K562 (cell line): ENCODE results near the gene PALM3. TPM values are rescaled to one million over a fixed set of nuclear protein-coding genes. Genes with fewer than 3 reads are reported as not detected.

Experiments
- BRCA1 ChIP-seq, 2 experiments: fragments of 450-650 bp in 1 of 2; sonication (generic) in 1 of 2; formaldehyde crosslinking in 1 of 2; IDR thresholded peaks; 2 replicates each; pipeline versions ENCODE4 v1.5.0 to v1.6.1; 2017 to 2020; ENCODE audit warnings: mild to moderate bottlenecking in 1 of 2, missing genetic modification reagents in 1 of 2
- CEBPG ChIP-seq, 3 experiments: fragments of 200-800 bp in 1 of 3; sonication (Bioruptor generic) in 1 of 3; sonication (generic) in 1 of 3; formaldehyde crosslinking in 1 of 3; IDR thresholded peaks in 2 of 3; conservative IDR thresholded peaks in 1 of 3; 2 replicates each; pipeline versions ENCODE4 v1.6.1 to v1.8.0; 2016 to 2022; ENCODE audit warnings: missing compliant biosample characterization in 2 of 3, missing genetic modification characterization in 2 of 3, mild to moderate bottlenecking in 1 of 3, missing genetic modification reagents in 1 of 3
- ELK1 ChIP-seq: sonication (generic); formaldehyde crosslinking; IDR thresholded peaks from 2 replicates; pipeline ENCODE4 v1.8.1; 2022; ENCODE audit warnings: missing genetic modification reagents
- HBP1 ChIP-seq: fragments of 450-650 bp; formaldehyde crosslinking; IDR thresholded peaks from 2 replicates; pipeline ENCODE4 v1.4.0; 2022; ENCODE audit warnings: missing genetic modification characterization
- KDM1A ChIP-seq, 2 experiments: fragments of 450-650 bp; IDR thresholded peaks; 2 replicates each; pipeline ENCODE4 v1.6.1; 2016; ENCODE audit warnings: mild to moderate bottlenecking in 2 of 2
- PHF8 ChIP-seq: fragments of 200-600 bp; sonication (generic); IDR thresholded peaks from 2 replicates; pipeline ENCODE4 v1.6.1; 2012; ENCODE audit warnings: mixed run types, mild to moderate bottlenecking, inconsistent platforms, low read length, moderate library complexity, borderline replicate concordance
- RBM25 ChIP-seq: fragments of 200-400 bp; formaldehyde crosslinking; IDR thresholded peaks from 2 replicates; pipeline ENCODE4 v1.6.1; 2018; ENCODE audit warnings: low read length, low read depth, moderate library complexity; ENCODE audit not compliant: severe bottlenecking
- SMAD3 ChIP-seq: fragments of 450-650 bp; formaldehyde crosslinking; conservative IDR thresholded peaks from 2 replicates; pipeline ENCODE4 v1.4.0; 2020; ENCODE audit warnings: mild to moderate bottlenecking
- TBL1XR1 ChIP-seq, 2 experiments: IDR thresholded peaks; 2 replicates each; pipeline ENCODE4 v1.6.1; 2012; ENCODE audit warnings: improper control_type of control experiment in 2 of 2, low read length in 2 of 2, mild to moderate bottlenecking in 1 of 2
- TRIM25 ChIP-seq: fragments of 450-650 bp; IDR thresholded peaks from 2 replicates; pipeline ENCODE4 v1.7.0; 2016; ENCODE audit warnings: borderline replicate concordance
- ZFX ChIP-seq: sonication (generic); formaldehyde crosslinking; IDR thresholded peaks from 2 replicates; pipeline ENCODE4 v1.8.0; 2022; ENCODE audit warnings: mild to moderate bottlenecking, missing genetic modification reagents, moderate library complexity
- ZKSCAN1 ChIP-seq: fragments of 150-350 bp; IDR thresholded peaks from 2 replicates; pipeline ENCODE4 v1.6.1; 2016; ENCODE audit warnings: low read depth, low read length
- ZKSCAN3 ChIP-seq: fragments of 250-450 bp; sonication (Bioruptor Pico); IDR thresholded peaks from 2 replicates; pipeline ENCODE4 v1.4.0; 2020
- ZNF253 ChIP-seq: fragments of 250-450 bp; sonication (Bioruptor Pico); conservative IDR thresholded peaks from 2 replicates; pipeline ENCODE4 v1.6.1; 2021; ENCODE audit warnings: mild to moderate bottlenecking
- ZNF408 ChIP-seq: fragments of 250-450 bp; sonication (Bioruptor Pico); IDR thresholded peaks from 2 replicates; pipeline ENCODE4 v1.4.0; 2020; ENCODE audit warnings: low read depth, mild to moderate bottlenecking, moderate library complexity
- ZNF699 ChIP-seq: fragments of 250-450 bp; sonication (Bioruptor Pico); IDR thresholded peaks from 2 replicates; pipeline ENCODE4 v1.8.0; 2021; ENCODE audit warnings: mild to moderate bottlenecking, moderate library complexity; ENCODE audit not compliant: insufficient replicate concordance
- ZNF785 ChIP-seq: fragments of 250-450 bp; sonication (Bioruptor Pico); IDR thresholded peaks from 2 replicates; pipeline ENCODE4 v1.4.0; 2020; ENCODE audit warnings: mild to moderate bottlenecking
- polyA plus RNA-seq, 8 experiments: library from polyadenylated mRNA; depleted of rRNA in 4 of 8; stranded (reverse) in 5 of 8; unstranded in 3 of 8; fragments of >200 nt; fragmentation: Nextera tagmentation in 2 of 8; fragmentation: Illumina TruSeq in 1 of 8; extraction: Ambion mirVana in 2 of 8; extraction: Trizol in 1 of 8; gene quantifications; 2 replicates each; pipeline versions ENCODE4 v1.2.1 to v1.2.3, GENCODE V29; 2011 to 2014; ENCODE audit warnings: inconsistent platforms in 1 of 8, missing spikeins in 1 of 8
- total RNA-seq, 7 experiments: library from RNA; depleted of rRNA in 6 of 7; stranded (reverse); fragments of >200 nt in 6 of 7; fragmentation: Illumina TruSeq in 2 of 7; extraction: Trizol in 2 of 7; gene quantifications; 2 replicates each; pipeline versions ENCODE4 v1.2.1 to v1.2.3, GENCODE V29; 2011 to 2021; ENCODE audit warnings: low replicate concordance in 1 of 7
- TF ChIP-seq, protein P1 (sequence below): fragments of 450-650 bp; IDR thresholded peaks from 2 replicates; pipeline ENCODE4 v1.6.1; 2014; ENCODE audit warnings: low read depth, mild to moderate bottlenecking, moderate library complexity, borderline replicate concordance
- TF ChIP-seq, protein P2 (sequence below): fragments of 450-650 bp; IDR thresholded peaks from 2 replicates; pipeline ENCODE4 v1.6.1; 2016

Gene PALM3
- total and polyA plus RNA-seq, 9 of the 15 experiments (the other 6 are each of a cell fraction or from before 2014, with no cell fraction given) = 0.07 to 9.3 (median 3.3) TPM

GRCh38 chr19:14080887-14081796 lies 19.3 kb upstream of the PALM3 start (continued):
- TF ChIP-seq BRCA1 (IDR thresholded peaks at IDR 0.05) (no peak), BRCA1 (CRISPR knock-in tag; IDR thresholded peaks at IDR 0.05) (no peak), ZKSCAN3 (CRISPR knock-in tag) (no peak), TBL1XR1 (IDR thresholded peaks at IDR 0.05; ENCODE audit: low read length in 2 of 2) (0 out of 4 replicates have a peak, but pooled peaks of 1 of the 2 experiments have one; percentile 13), ZNF785 (CRISPR knock-in tag) (no peak), ZNF699 (CRISPR knock-in tag) (no peak), SMAD3 (CRISPR knock-in tag) (no peak), RBM25 (no peak), ZFX (CRISPR knock-in tag) (peak; percentile 86), HBP1 (CRISPR knock-in tag) (no peak), CEBPG (CRISPR knock-in tag; IDR thresholded peaks at IDR 0.05) (peak; percentile 81), CEBPG (tag; conservative IDR thresholded peaks at IDR 0.05 in 1 of 2, IDR thresholded peaks at IDR 0.05 in 1 of 2) (peak; percentile 70 to 78; a peak in 3 of 4 replicates), ZNF253 (CRISPR knock-in tag) (no peak), ELK1 (CRISPR knock-in tag) (no peak), ZKSCAN1 (no peak; the same call in 1 of the 2 replicates), KDM1A (IDR thresholded peaks at IDR 0.05) (no peak), ZNF408 (CRISPR knock-in tag) (no peak), TRIM25 (no peak), PHF8 (peak; percentile 82; the same call in 1 of the 2 replicates)
- TF ChIP-seq, protein P1, sequence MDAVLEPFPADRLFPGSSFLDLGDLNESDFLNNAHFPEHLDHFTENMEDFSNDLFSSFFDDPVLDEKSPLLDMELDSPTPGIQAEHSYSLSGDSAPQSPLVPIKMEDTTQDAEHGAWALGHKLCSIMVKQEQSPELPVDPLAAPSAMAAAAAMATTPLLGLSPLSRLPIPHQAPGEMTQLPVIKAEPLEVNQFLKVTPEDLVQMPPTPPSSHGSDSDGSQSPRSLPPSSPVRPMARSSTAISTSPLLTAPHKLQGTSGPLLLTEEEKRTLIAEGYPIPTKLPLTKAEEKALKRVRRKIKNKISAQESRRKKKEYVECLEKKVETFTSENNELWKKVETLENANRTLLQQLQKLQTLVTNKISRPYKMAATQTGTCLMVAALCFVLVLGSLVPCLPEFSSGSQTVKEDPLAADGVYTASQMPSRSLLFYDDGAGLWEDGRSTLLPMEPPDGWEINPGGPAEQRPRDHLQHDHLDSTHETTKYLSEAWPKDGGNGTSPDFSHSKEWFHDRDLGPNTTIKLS = peak; percentile 93
- TF ChIP-seq, protein P2, sequence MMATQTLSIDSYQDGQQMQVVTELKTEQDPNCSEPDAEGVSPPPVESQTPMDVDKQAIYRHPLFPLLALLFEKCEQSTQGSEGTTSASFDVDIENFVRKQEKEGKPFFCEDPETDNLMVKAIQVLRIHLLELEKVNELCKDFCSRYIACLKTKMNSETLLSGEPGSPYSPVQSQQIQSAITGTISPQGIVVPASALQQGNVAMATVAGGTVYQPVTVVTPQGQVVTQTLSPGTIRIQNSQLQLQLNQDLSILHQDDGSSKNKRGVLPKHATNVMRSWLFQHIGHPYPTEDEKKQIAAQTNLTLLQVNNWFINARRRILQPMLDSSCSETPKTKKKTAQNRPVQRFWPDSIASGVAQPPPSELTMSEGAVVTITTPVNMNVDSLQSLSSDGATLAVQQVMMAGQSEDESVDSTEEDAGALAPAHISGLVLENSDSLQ = peak; percentile 78
